Heart left ventricle (tissue), 13 donors: ENCODE data around the gene HOXB1.

Experiments used
- POLR2A ChIP-seq, 2 donors: fragments of 450-650 bp; IDR thresholded peaks; one replicate each; pipeline ENCODE4 v1.6.1; 2017; ENCODE audit warnings: antibody characterized with exemption in 2 of 2, mild to moderate bottlenecking in 2 of 2, moderate library complexity in 2 of 2
- TF ChIP-seq, protein P1 (sequence below), 12 donors: fragments of 200-600 bp; sonication (generic) in 4 of 12; IDR thresholded peaks; one replicate each; pipeline versions ENCODE4 v1.5.0 to v1.8.0; 2018 to 2022; ENCODE audit warnings: antibody characterized with exemption in 12 of 12, mild to moderate bottlenecking in 5 of 12
- donor health status: ischemic (EF 13 %, LVEDD 7.1; RV severe dilation, severe dysfunction).
- donor health status: DM: no; HTN: yes; CAD: no.
- donor health status: DM: no; HTN: no; CAD: no.
- donor health status: ischemic (EF 25% LVEDD 6.9; RV normal size, moderate dysfunction).
- donor health status: ischemic (EF 25% LVEDD 5.7; RV mildly dilated, moderate dysfunction).
- donor health status: ischemic (EF 35%, LVEDD 5.7; RV mildly dilated, moderate dysfunction).
- donor health status: nonischemic (EF 11% LVEDD 7.7; RV severe dilation, severe dysfunction).
- donor health status: DM: yes; HTN: yes; CAD: no.
- donor health status: PGD.
- donor health status: ischemic (EF 29% LVEDD 5.4; RV normal size, mild dysfunction).
- donor health status: nonischemic (EF 23%, LVEDD 6.1; RV moderate dilation, normal function).

DNA sequence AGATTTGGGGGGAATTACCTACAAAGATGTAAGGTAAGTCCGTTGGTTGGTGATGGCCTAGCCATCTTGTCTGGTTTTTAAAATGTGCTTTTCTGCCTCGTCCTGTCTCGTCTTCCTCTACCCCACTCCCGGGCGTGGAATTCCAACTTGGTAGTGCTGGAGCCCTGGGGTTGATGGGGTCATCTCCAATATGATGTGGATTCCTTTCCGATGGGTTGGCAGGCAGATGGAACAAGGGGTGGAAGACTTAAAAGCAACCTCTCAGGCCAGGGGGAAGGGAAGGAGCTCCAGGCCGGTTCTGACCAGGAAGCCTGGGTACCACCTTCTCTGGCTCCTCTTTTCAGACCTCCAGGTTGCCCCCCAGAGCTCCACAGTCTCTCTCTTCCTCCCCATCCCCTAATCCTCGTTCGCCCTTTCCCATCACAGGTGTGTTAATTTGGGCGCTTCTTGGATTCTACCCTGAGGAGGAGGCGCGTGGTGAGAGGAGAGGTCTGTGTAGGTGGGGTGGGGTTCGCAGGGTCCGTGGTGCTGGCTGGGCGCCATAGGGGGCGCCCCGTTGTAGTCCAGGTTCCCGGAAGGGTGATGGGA lies 19.2 kb upstream of the HOXB1 start:
- no peak for TF ChIP-seq POLR2A (IDR thresholded peaks at IDR 0.05)
- TF ChIP-seq, protein P1, sequence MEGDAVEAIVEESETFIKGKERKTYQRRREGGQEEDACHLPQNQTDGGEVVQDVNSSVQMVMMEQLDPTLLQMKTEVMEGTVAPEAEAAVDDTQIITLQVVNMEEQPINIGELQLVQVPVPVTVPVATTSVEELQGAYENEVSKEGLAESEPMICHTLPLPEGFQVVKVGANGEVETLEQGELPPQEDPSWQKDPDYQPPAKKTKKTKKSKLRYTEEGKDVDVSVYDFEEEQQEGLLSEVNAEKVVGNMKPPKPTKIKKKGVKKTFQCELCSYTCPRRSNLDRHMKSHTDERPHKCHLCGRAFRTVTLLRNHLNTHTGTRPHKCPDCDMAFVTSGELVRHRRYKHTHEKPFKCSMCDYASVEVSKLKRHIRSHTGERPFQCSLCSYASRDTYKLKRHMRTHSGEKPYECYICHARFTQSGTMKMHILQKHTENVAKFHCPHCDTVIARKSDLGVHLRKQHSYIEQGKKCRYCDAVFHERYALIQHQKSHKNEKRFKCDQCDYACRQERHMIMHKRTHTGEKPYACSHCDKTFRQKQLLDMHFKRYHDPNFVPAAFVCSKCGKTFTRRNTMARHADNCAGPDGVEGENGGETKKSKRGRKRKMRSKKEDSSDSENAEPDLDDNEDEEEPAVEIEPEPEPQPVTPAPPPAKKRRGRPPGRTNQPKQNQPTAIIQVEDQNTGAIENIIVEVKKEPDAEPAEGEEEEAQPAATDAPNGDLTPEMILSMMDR (IDR thresholded peaks at IDR 0.05) = peak in 1 of 12 donors; percentile 7
